ENCODE data around the gene PI4K2B.

DNA sequence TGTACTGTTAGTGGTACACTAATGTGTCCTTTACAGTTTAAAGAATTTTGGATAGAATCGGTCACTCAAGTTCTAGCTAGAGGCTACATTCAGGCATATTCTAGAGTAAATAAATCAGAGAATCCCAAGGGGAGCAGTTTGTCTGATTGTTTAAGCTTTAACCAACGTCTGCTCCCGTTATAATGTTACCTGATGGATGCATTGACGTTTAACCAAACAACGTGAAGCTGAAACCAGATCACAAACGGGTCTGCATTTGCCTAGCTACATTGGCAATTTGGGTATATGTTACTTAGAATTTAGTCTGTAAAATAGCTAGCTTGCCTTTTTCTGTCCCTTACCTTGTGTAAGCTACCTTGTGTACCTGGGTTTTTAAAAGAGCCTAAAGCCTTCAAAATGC is 1.6 kb downstream of the PI4K2B start:
- no peak for TF ChIP-seq CTCF (IDR thresholded peaks at IDR 0.05; ENCODE audit: low read depth, low read length, poor library complexity, severe bottlenecking)
- no peak for TF ChIP-seq EZH2phosphoT487 (IDR thresholded peaks at IDR 0.05; ENCODE audit: borderline replicate concordance, low read length)

Data from DOHH2 (cell line).